Endothelial cell of umbilical vein (primary cell): ENCODE results near the gene ZBP1.

Source experiments
- CTCF ChIP-seq, 2 donors: IDR thresholded peaks; 1 replicate in 1 of 2; 2 replicates in 1 of 2; pipeline ENCODE4 v1.5.1; 2011; ENCODE audit warnings: low read length in 2 of 2, mild to moderate bottlenecking in 2 of 2, moderate library complexity in 2 of 2, control low read depth in 1 of 2, inconsistent platforms in 1 of 2, low read depth in 1 of 2; ENCODE audit not compliant: insufficient read depth in 1 of 2; ENCODE audit errors: extremely low read depth in 1 of 2
- EZH2 ChIP-seq: IDR thresholded peaks from 2 replicates; pipeline ENCODE4 v1.6.1; 2012; ENCODE audit warnings: borderline replicate concordance, low read depth, mild to moderate bottlenecking, moderate library complexity, low read length, inconsistent platforms; ENCODE audit not compliant: severe bottlenecking
- FOS ChIP-seq: IDR thresholded peaks from 2 replicates; pipeline ENCODE4 v1.6.1; 2011; ENCODE audit warnings: mild to moderate bottlenecking, low read length, moderate library complexity, borderline replicate concordance; ENCODE audit not compliant: insufficient read depth
- POLR2A ChIP-seq: IDR thresholded peaks from 2 replicates; pipeline ENCODE4 v1.6.1; 2012; ENCODE audit warnings: low read depth, mild to moderate bottlenecking, control low read depth, low read length
- POLR2AphosphoS5 ChIP-seq: IDR thresholded peaks from 2 replicates; pipeline ENCODE4 v1.6.1; 2012; ENCODE audit warnings: low read depth, mild to moderate bottlenecking, control low read depth, low read length, moderate library complexity; ENCODE audit not compliant: insufficient read depth

- TF ChIP-seq EZH2 (no peak), POLR2A (no peak), CTCF (IDR thresholded peaks at IDR 0.05; ENCODE audit: extremely low read depth in 1 of 2, insufficient read depth in 1 of 2, low read depth in 1 of 2, low read length in 2 of 2) (no peak), FOS (no peak), POLR2AphosphoS5 (no peak)
Measured at GRCh38 chr20:57595041-57596030, 24.9 kb downstream of the ZBP1 start.
